Posterior vena cava (tissue), 2 donors: ENCODE data around the gene SLC35F2. TPM values are rescaled to one million over a fixed set of nuclear protein-coding genes. Genes with fewer than 3 reads are reported as not detected.
A peak's percentile ranks its signal among the peaks of the same experiment; 100 is the strongest.
"Not testable (repeated sequence)": the region's sequence is repeated elsewhere in the genome, so short reads cannot be mapped to it uniquely, and the experiment has no call there.

Experiments
- DNase-seq: peaks from one replicate; pipeline ENCODE4 v3.0.0-alpha.2; 2020; ENCODE audit warnings: low spot score
- intact Hi-C, 2 donors: fragments of 100-400 bp; cut with DNase I; formaldehyde crosslinking; loops; one replicate each; pipeline versions ENCODE4 v1.14.1 to v1.14.2; 2022 to 2023
- total RNA-seq, 2 donors: library from RNA; stranded (reverse); fragmentation: NEBNext Ultra II Directional; extraction: Animal tissue kit (Norgen Biotek cat#: 25700); gene quantifications; one replicate each; pipeline ENCODE4 v1.2.1, GENCODE V29; 2021
- donor health status: DM: yes; HTN: yes; CAD: no.
- donor health status: DM: yes; HTN: yes; CAD: no.

Gene SLC35F2
- total RNA-seq, 2 donors from 2014 or later, result 7.4 to 10.2 TPM

DNA sequence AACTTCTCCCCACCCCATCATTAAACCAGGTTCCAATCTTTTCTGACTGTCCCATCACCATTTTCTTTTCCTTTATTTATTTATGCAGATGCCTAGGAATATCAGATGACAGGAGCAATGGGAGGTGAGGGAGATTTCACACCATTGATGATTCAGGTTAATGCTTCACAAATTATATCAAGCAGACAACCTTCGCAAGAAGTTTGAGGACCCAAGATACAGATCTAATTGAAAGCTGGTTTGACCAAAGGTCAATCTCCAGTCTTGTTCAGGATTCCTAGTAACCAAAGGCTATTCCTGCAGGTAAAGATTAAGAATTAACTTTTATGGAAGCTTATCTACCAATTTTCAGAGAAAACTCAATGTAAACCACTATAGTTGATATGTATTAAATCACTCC lies 54.4 kb downstream of the SLC35F2 start:
- no peak for DNase-seq
- intact Hi-C loops, result no loop called here

- DNase-seq, result no peak
- intact Hi-C loops, result no loop called here
Observed at GRCh38 chr11:107801641-107802040, 56.9 kb downstream of the SLC35F2 start.

DNA sequence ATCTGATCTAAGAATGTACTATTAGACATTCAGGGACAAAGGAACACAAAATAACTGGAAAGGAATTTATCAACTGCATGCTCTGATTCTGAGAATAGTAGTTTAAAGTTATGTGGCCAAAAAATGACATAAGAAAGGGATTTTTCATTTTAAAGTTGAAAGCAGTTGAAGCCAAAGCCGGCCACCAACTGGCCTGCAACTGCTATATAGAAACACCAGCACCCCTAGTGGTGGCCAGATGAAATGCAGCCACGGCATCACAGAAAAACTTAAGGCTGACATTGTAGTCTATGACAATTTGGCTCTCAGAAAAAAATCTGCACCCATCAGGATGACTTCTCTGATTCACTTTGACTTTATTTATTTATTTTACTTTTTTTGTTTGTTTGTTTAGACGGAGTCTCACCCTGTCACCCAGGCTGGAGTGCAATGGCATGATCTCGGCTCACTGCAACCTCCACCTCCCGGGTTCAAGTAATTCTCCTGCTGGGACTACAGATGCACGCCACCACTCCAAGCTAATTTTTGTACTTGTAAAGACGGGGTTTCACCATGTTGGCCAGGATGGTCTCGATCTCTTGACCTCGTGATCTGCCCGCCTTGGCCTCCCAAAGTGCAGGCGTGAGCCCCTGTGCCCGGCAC lies 59.2 kb downstream of the SLC35F2 start:
- intact Hi-C loops, result no loop called here
- peak; percentile 92 for DNase-seq

GRCh38 chr11:107792049-107792443 lies 66.5 kb downstream of the SLC35F2 start:
- intact Hi-C loops, result no loop called here
- DNase-seq, result no peak

DNA sequence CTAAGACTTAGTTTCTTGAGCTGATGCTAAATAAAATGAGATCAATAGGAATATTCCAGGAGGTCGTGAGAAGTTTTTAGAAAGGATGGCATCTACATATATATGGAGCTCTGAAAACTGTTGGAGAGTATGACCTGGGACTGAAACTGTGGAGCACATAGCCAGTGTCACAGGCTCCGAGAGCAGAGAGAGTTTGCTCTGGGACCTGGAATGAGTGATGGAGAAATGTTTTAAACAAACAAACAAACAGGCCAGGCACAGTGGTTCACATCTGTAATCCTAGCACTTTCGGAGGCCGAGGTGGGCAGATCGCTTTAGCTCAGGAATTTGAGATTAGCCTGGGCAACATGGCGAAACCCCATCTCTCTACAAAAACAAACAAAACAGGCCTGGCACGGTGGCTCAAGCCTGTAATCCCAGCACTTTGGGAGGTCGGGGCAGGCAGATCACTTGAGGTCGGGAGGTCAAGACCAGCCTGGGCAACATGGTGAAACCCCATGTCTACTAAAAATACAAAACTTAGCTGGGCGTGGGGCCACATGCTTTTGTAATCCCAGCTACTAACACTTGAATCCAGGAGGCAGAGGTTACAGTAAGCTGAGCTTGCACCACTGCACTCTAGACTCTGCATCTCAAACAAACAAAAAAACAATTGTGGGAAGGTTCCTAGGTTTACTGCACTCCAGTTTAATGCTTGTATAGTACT lies 67.1 kb downstream of the SLC35F2 start:
- intact Hi-C loops, result no loop called here
- no peak for DNase-seq

GRCh38 chr11:107789767-107790166 lies 68.8 kb downstream of the SLC35F2 start:
- intact Hi-C loops, result no loop called here
- no peak for DNase-seq

DNA sequence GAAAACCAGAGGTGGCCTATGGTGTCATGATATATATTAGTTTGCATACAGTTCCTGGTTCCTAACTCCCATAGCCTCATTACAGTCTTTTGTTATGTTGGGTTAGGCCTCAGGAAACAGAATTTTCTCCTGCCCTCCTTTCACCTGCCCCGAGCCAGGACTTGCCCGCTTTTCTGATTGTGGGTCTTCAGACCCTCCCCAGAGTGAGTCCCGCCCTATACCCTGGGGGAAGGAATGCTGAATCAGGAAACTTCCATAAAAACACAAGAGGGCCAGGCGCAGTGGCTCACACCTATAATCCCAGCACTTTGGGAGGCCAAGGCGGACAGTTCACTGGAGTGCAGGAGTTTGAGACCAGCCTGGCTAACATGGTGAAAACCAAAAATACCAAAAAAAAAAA lies 70.9 kb downstream of the SLC35F2 start:
- intact Hi-C loops, result no loop called here
- DNase-seq, result no peak

- DNase-seq, result no peak
- intact Hi-C loops, result no loop called here
Observed at GRCh38 chr11:107785401-107785800, 73.2 kb downstream of the SLC35F2 start.

DNA sequence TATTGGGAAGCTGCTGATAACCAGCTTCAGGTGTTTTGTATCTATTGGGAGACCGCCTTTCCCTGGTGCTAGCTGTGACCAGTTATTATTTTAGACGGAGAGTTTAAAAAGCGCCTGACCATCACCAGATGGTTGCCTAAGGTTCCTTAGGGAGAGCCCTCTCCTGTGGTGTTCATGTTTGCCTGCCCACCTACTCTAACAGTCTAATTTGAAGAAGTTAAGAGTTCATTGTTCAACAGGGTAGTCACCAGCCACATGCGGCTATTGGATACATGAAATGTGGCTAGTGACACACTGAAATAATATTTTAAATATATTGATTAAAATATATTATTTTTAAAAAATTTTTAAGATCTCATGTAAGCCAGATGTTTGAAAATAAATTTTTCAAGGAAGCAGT lies 75.5 kb downstream of the SLC35F2 start:
- intact Hi-C loops, result no loop called here
- DNase-seq, result no peak

GRCh38 chr11:107780775-107781174 lies 77.8 kb downstream of the SLC35F2 start:
- intact Hi-C loops, result no loop called here
- no peak for DNase-seq

- intact Hi-C loops, result no loop called here
- DNase-seq, result no peak
Observed at GRCh38 chr11:107780136-107780535, 78.5 kb downstream of the SLC35F2 start.

- DNase-seq, result no peak
- intact Hi-C loops, result loop anchor here in 1 of 2 donors (10.0 kb wide), 1 partner anchor 204 kb away; no protein-coding TSS in a partner anchor
Observed at GRCh38 chr11:107778839-107779517, 79.6 kb downstream of the SLC35F2 start.

DNA sequence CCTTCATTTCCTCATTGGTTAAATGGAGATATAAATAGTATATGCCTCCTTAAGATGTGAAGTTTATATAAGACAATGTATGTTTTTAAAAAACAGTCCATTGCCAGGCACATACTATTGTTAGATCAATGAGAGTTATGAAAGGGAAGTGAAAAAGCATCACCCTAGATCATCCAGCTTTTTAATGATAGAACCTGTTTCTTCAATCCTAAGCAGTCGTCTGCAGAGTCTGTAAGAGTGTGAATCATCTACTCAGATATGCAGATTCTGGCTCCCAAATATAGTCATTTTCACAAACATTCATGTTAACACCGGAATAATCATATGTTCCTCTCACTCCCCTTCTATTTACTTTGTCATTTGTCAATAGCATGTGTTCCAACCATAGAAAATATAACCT lies 81.5 kb downstream of the SLC35F2 start:
- no peak for DNase-seq
- intact Hi-C loops, result loop anchor here in 1 of 2 donors (10.0 kb wide), 1 partner anchor 202 kb away; no protein-coding TSS in a partner anchor

- intact Hi-C loops, result loop anchor here in 1 of 2 donors (10.0 kb wide), 1 partner anchor 201 kb away; no protein-coding TSS in a partner anchor
- no peak for DNase-seq
Observed at GRCh38 chr11:107776062-107776461, 82.5 kb downstream of the SLC35F2 start.

GRCh38 chr11:107770551-107770951 lies 88.0 kb downstream of the SLC35F2 start:
- intact Hi-C loops, result loop anchor here (5.0 to 10.0 kb wide), 2 partner anchors 196 to 203 kb away; partner anchors contain the start of gene ALKBH8 (in 1 of the 2)
- DNase-seq, result no peak

GRCh38 chr11:107769189-107769588 lies 89.4 kb downstream of the SLC35F2 start:
- intact Hi-C loops, result no loop called here
- DNase-seq, result no peak

- intact Hi-C loops, result loop anchor here in 1 of 2 donors (10.0 kb wide), 1 partner anchor 64 kb away; no protein-coding TSS in a partner anchor
Observed at GRCh38 chr11:107758719-107759355, 99.8 kb downstream of the SLC35F2 start.

DNA sequence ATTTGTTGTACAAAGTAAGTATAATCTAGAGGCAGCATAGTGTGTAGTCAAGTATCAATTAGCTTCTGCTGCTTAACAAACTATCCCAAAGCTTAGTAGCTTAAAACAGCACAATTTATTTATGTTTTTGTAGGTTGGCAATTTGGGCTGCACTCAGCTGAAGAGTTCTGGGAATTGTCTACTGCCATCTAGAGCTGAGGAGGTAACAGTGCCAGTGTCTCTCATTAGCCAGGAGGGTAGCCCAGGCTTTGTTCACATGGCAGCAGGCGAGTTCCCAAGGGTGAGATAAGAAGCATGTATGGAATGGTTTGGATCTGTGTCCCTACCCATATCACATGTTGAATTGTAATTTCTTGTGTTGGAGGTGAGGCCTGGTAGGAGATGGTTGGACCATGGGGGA lies 100.9 kb downstream of the SLC35F2 start:
- intact Hi-C loops, result loop anchor here in 1 of 2 donors (10.0 kb wide), 1 partner anchor 63 kb away; no protein-coding TSS in a partner anchor
- no peak for DNase-seq

More at GRCh38 chr11:107758719-107759355, 99.8 kb downstream of the SLC35F2 start:
- not testable (repeated sequence) for DNase-seq

- DNase-seq, result no peak
- intact Hi-C loops, result loop anchor here in 1 of 2 donors (10.0 kb wide), 1 partner anchor 62 kb away; no protein-coding TSS in a partner anchor
Observed at GRCh38 chr11:107756553-107756952, 102.0 kb downstream of the SLC35F2 start.
